GM19395 (cell line): Measurements from ENCODE around the gene BLOC1S6.

Experiments
- ATAC-seq: cut with Tn5 transposase; IDR thresholded peaks from one replicate; pipeline ENCODE4 v1.9.1; 2021; ENCODE audit warnings: mild to moderate bottlenecking, moderate library complexity; ENCODE audit not compliant: unreplicated experiment

The BLOC1S6 gene

GRCh38 chr15:45587095-45587862 lies at the start of gene BLOC1S6:
Gene BLOC1S6, plus strand, starts transcription at chr15:45587379. Its CDS starts 65 bp downstream, at chr15:45587444.
- peak; percentile 85 for ATAC-seq

GRCh38 chr15:45539680-45540079 lies 47.5 kb upstream of the BLOC1S6 start:
- ATAC-seq: no peak

- ATAC-seq: no peak
Measured at GRCh38 chr15:45540531-45540930, 46.6 kb upstream of the BLOC1S6 start.

GRCh38 chr15:45543051-45543450 lies 44.1 kb upstream of the BLOC1S6 start:
- no peak for ATAC-seq

- no peak for ATAC-seq
Measured at GRCh38 chr15:45544266-45545023, 42.7 kb upstream of the BLOC1S6 start.

GRCh38 chr15:45546789-45547188 lies 40.4 kb upstream of the BLOC1S6 start:
- no peak for ATAC-seq

GRCh38 chr15:45548753-45549520 lies 38.2 kb upstream of the BLOC1S6 start:
- ATAC-seq: no peak

- ATAC-seq: no peak
Measured at GRCh38 chr15:45549541-45550220, 37.5 kb upstream of the BLOC1S6 start.

GRCh38 chr15:45550436-45550835 lies 36.7 kb upstream of the BLOC1S6 start:
- no peak for ATAC-seq

- no peak for ATAC-seq
Measured at GRCh38 chr15:45551676-45552075, 35.5 kb upstream of the BLOC1S6 start.

GRCh38 chr15:45555934-45556608 lies 31.1 kb upstream of the BLOC1S6 start:
- ATAC-seq: no peak

- no peak for ATAC-seq
Measured at GRCh38 chr15:45572617-45573016, 14.6 kb upstream of the BLOC1S6 start.

- ATAC-seq: no peak
Measured at GRCh38 chr15:45573961-45574629, 13.1 kb upstream of the BLOC1S6 start.

GRCh38 chr15:45581919-45582318 lies 5.3 kb upstream of the BLOC1S6 start:
- ATAC-seq: no peak

- ATAC-seq: no peak
Measured at GRCh38 chr15:45583731-45584639, 3.2 kb upstream of the BLOC1S6 start.

GRCh38 chr15:45585069-45585791 lies 1.9 kb upstream of the BLOC1S6 start:
- no peak for ATAC-seq

GRCh38 chr15:45586125-45586524 lies 1.1 kb upstream of the BLOC1S6 start:
- ATAC-seq: no peak

GRCh38 chr15:45586601-45587094 lies 531 bp upstream of the BLOC1S6 start:
- ATAC-seq: peak; percentile 13
